Nephron progenitor cell (in vitro differentiated cells): ENCODE data around the gene MTARC1.

ENCODE experiments used
- DNase-seq: peaks from one replicate; pipeline ENCODE4 v3.0.0; 2021
- H3K27ac Mint-ChIP-seq: 2 replicates; pipeline ENCODE4 v1.8.0; 2021; ENCODE audit warnings: mild to moderate bottlenecking, moderate library complexity, mixed read lengths
- H3K27me3 Mint-ChIP-seq: 2 replicates; pipeline ENCODE4 v1.8.0; 2021; ENCODE audit warnings: mild to moderate bottlenecking, low read depth, mixed read lengths; ENCODE audit not compliant: poor library complexity
- H3K36me3 Mint-ChIP-seq: 2 replicates; pipeline ENCODE4 v1.8.0; 2021; ENCODE audit warnings: low read depth, mixed read lengths
- H3K4me1 Mint-ChIP-seq: 2 replicates; pipeline ENCODE4 v1.8.0; 2021; ENCODE audit warnings: mixed read lengths
- H3K4me3 Mint-ChIP-seq: 2 replicates; pipeline ENCODE4 v1.8.0; 2021; ENCODE audit warnings: mild to moderate bottlenecking, moderate library complexity, mixed read lengths
- H3K9me3 Mint-ChIP-seq: 2 replicates; pipeline ENCODE4 v1.8.0; 2021; ENCODE audit warnings: mild to moderate bottlenecking, moderate library complexity, mixed read lengths
- CTCF ChIP-seq: fragments of 200-600 bp; sonication (generic); IDR thresholded peaks from 2 replicates; pipeline ENCODE4 v1.5.0; 2021; ENCODE audit warnings: antibody characterized with exemption

MTARC1 gene

GRCh38 chr1:220789532-220790147, 2.9 kb downstream of the MTARC1 start:
- DNase-seq: no peak
- Mint-ChIP-seq H3K36me3 (peaks cover 18% of the 10 kb centered on the region), H3K4me3 (no peak overlapping the region), H3K27ac (no peak overlapping the region), H3K9me3 (no peaks in the 10 kb centered on the region), H3K4me1 (peaks cover 40% of the 10 kb centered on the region), H3K27me3 (peaks cover 10% of the 10 kb centered on the region)
- TF ChIP-seq CTCF: no peak

DNA sequence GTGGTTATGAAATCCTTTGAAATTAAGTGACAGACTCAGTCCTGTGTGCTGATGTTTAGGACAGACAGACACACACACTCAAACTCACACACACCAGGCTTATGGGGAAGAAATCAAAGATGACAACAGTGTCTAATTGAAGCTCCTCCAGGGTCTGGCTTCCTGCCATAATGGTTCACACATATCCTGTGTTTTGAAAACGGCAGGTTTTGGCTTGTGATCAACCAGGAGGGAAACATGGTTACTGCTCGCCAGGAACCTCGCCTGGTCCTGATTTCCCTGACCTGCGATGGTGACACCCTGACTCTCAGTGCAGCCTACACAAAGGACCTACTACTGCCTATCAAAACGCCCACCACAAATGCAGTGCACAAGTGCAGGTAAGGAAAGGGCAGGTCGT, 4.6 kb downstream of the MTARC1 start:
- H3K36me3 Mint-ChIP-seq: peaks cover 18% of the 10 kb centered on the region
- no peak for TF ChIP-seq CTCF
- H3K4me1 Mint-ChIP-seq: peaks cover 24% of the 10 kb centered on the region
- H3K27ac Mint-ChIP-seq: no peak overlapping the region
- no peaks in the 10 kb centered on the region for H3K9me3 Mint-ChIP-seq
- no peak overlapping the region for H3K4me3 Mint-ChIP-seq
- DNase-seq: no peak
- peaks cover 5% of the 10 kb centered on the region for H3K27me3 Mint-ChIP-seq

GRCh38 chr1:220791956-220792355, 5.2 kb downstream of the MTARC1 start:
- TF ChIP-seq CTCF: no peak
- no peak for DNase-seq
- Mint-ChIP-seq H3K27ac (no peak overlapping the region), H3K4me1 (peaks cover 21% of the 10 kb centered on the region), H3K27me3 (peaks cover 5% of the 10 kb centered on the region), H3K9me3 (no peaks in the 10 kb centered on the region), H3K4me3 (no peak overlapping the region), H3K36me3 (peaks cover 22% of the 10 kb centered on the region)

GRCh38 chr1:220796530-220796929, 9.8 kb downstream of the MTARC1 start:
- DNase-seq: no peak
- Mint-ChIP-seq H3K27me3 (peaks cover 3% of the 10 kb centered on the region), H3K4me3 (no peak overlapping the region), H3K9me3 (no peaks in the 10 kb centered on the region), H3K36me3 (peaks cover 49% of the 10 kb centered on the region), H3K27ac (no peak overlapping the region), H3K4me1 (peaks cover 7% of the 10 kb centered on the region)
- no peak for TF ChIP-seq CTCF

DNA sequence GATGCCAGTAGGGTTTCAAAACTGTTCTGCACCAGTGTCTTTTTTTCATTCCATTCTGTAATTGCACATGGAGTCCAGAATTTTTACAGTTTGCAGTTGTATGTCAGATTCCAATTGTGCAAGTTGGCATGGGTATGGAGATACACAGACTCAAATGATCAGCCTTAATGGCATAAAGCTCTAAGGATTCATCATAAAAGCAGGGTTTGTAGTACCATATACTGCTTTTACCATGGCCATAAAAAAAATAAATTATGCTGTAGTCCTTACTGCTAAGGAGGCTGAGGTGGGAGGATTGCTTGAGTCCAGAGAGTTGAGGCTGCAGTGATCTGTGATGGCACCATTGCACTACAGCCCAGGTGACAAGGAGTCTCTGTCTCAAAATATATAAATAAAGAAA, 10.3 kb downstream of the MTARC1 start:
- H3K36me3 Mint-ChIP-seq: peaks cover 51% of the 10 kb centered on the region

More for the DNA sequence above, 10.3 kb downstream of the MTARC1 start:
- Mint-ChIP-seq H3K27ac (no peak overlapping the region), H3K4me1 (peaks cover 7% of the 10 kb centered on the region), H3K4me3 (no peak overlapping the region), H3K9me3 (no peaks in the 10 kb centered on the region), H3K27me3 (peaks cover 3% of the 10 kb centered on the region)
- TF ChIP-seq CTCF: no peak
- DNase-seq: no peak
